BJ (cell line): ENCODE data around the gene STX7. TPM values are rescaled to one million over a fixed set of nuclear protein-coding genes. Genes with fewer than 3 reads are reported as not detected.
"Not testable (repeated sequence)": the region's sequence is repeated elsewhere in the genome, so short reads cannot be mapped to it uniquely, and the experiment has no call there.

Experiments
- CTCF ChIA-PET: fragments of 350-600 bp; formaldehyde crosslinking; extraction: SDS; loops from one replicate; lab custom pipeline; 2021; ENCODE audit warnings: antibody characterized with exemption, inconsistent platforms; lab: Yijun Ruan, JAX
- POLR2A ChIA-PET: fragments of 300-600 bp; sonication (Branson Sonifier 250); formaldehyde crosslinking; extraction: SDS; loops from one replicate; lab custom pipeline; 2021; ENCODE audit warnings: antibody characterized with exemption; lab: Charles Lee
- DNase-seq: peaks from one replicate; pipeline ENCODE4 v3.0.0-alpha.2; 2011; ENCODE audit warnings: low read depth
- H3K27me3 ChIP-seq: 2 replicates; pipeline ENCODE4 v1.6.0; 2011; ENCODE audit warnings: low read length; ENCODE audit not compliant: control insufficient read depth, insufficient read depth
- H3K36me3 ChIP-seq: 2 replicates; pipeline ENCODE4 v1.5.1; 2011; ENCODE audit warnings: low read length; ENCODE audit not compliant: control insufficient read depth, insufficient read depth
- H3K4me3 ChIP-seq: 2 replicates; pipeline ENCODE4 v1.5.1; 2011; ENCODE audit warnings: low read depth, mild to moderate bottlenecking, control low read depth, low read length
- CTCF ChIP-seq: IDR thresholded peaks from 2 replicates; pipeline ENCODE4 v1.5.1; 2011; ENCODE audit warnings: low read depth, mild to moderate bottlenecking, control low read depth, inconsistent platforms, low read length, moderate library complexity; ENCODE audit not compliant: insufficient read depth
- polyA plus RNA-seq: library from polyadenylated mRNA; depleted of rRNA; stranded (reverse); fragments of >200 nt; gene quantifications from 2 replicates; pipeline ENCODE4 v1.2.3, GENCODE V29; 2011

The STX7 gene
- polyA plus RNA-seq, 1 experiment, result 31.0 TPM

GRCh38 chr6:132544826-132545225 lies 31.9 kb upstream of the STX7 start:
- Histone ChIP-seq H3K4me3 (no peak overlapping the region), H3K36me3 (no peaks in the 10 kb centered on the region), H3K27me3 (peaks cover 5% of the 10 kb centered on the region)
- TF ChIP-seq CTCF, result no peak
- DNase-seq, result no peak
- CTCF ChIA-PET, result no interaction called here
- POLR2A ChIA-PET, result no interaction called here

- ChIA-PET POLR2A (no interaction called here), CTCF (interaction anchor here (0.8 to 1.6 kb wide), 2 partner anchors 8 to 10 kb away, joined by 3 to 5 read pairs; no protein-coding TSS in a partner anchor)
- Histone ChIP-seq H3K36me3 (no peaks in the 10 kb centered on the region), H3K4me3 (no peak within 1 kb of the TSS), H3K27me3 (peaks cover 5% of the 10 kb centered on the region)
- no peak for DNase-seq
- no peak for TF ChIP-seq CTCF
Measured at GRCh38 chr6:132537977-132538376, 25.1 kb upstream of the STX7 start, which contains the start of gene TAAR9. Gene TAAR9 (plus strand): TSS chr6:132538277. CDS start chr6:132538290, 13 bp downstream.

GRCh38 chr6:132537145-132537544 lies 24.2 kb upstream of the STX7 start:
- H3K4me3 ChIP-seq, result no peak overlapping the region
- DNase-seq, result no peak
- no peak for TF ChIP-seq CTCF
- H3K36me3 ChIP-seq, result no peaks in the 10 kb centered on the region
- peaks cover 3% of the 10 kb centered on the region for H3K27me3 ChIP-seq
- ChIA-PET CTCF (interaction anchor here (0.7 kb wide), 1 partner anchor 257 kb away, joined by 3 read pairs; no protein-coding TSS in a partner anchor), POLR2A (no interaction called here)

- H3K4me3 ChIP-seq, H3K36me3 ChIP-seq, H3K27me3 ChIP-seq, CTCF ChIA-PET, POLR2A ChIA-PET, DNase-seq: not testable (repeated sequence)
Measured at GRCh38 chr6:132534546-132534945, 21.6 kb upstream of the STX7 start.

GRCh38 chr6:132530293-132530974 lies 17.5 kb upstream of the STX7 start:
- Histone ChIP-seq H3K27me3 (no peaks in the 10 kb centered on the region), H3K36me3 (no peaks in the 10 kb centered on the region), H3K4me3 (no peak overlapping the region)
- POLR2A ChIA-PET, result interaction anchor here (0.6 kb wide), 1 partner anchor 283 kb away, joined by 4 read pairs; no protein-coding TSS in a partner anchor
- CTCF ChIA-PET, result interaction anchor here (0.6 to 1.3 kb wide), 17 partner anchors 8 to 271 kb away, joined by 3 to 12 read pairs (median 4); partner anchors contain the start of gene SLC18B1
- TF ChIP-seq CTCF, result peak; percentile 81
- DNase-seq, result no peak
